Loucy (cell line): Measurements from ENCODE around the gene AGBL4.

Experiments
- EZH2phosphoT487 ChIP-seq: fragments of 200-600 bp; IDR thresholded peaks from 2 replicates; pipeline ENCODE4 v1.6.1; 2018; ENCODE audit warnings: antibody characterized with exemption, mild to moderate bottlenecking, moderate library complexity, borderline replicate concordance
- TF ChIP-seq, protein P1 (sequence below): fragments of 200-600 bp; sonication (generic); conservative IDR thresholded peaks from 2 replicates; pipeline ENCODE4 v1.5.1; 2014; ENCODE audit warnings: mild to moderate bottlenecking, antibody characterized with exemption, low read length

GRCh38 chr1:48829446-48829845 is 1194.3 kb downstream of the AGBL4 start:
- TF ChIP-seq, protein P1, sequence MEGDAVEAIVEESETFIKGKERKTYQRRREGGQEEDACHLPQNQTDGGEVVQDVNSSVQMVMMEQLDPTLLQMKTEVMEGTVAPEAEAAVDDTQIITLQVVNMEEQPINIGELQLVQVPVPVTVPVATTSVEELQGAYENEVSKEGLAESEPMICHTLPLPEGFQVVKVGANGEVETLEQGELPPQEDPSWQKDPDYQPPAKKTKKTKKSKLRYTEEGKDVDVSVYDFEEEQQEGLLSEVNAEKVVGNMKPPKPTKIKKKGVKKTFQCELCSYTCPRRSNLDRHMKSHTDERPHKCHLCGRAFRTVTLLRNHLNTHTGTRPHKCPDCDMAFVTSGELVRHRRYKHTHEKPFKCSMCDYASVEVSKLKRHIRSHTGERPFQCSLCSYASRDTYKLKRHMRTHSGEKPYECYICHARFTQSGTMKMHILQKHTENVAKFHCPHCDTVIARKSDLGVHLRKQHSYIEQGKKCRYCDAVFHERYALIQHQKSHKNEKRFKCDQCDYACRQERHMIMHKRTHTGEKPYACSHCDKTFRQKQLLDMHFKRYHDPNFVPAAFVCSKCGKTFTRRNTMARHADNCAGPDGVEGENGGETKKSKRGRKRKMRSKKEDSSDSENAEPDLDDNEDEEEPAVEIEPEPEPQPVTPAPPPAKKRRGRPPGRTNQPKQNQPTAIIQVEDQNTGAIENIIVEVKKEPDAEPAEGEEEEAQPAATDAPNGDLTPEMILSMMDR: no peak
- no peak for TF ChIP-seq EZH2phosphoT487
